Heart left ventricle (tissue), 16 donors: ENCODE data around the gene SLC39A11. TPM values are rescaled to one million over a fixed set of nuclear protein-coding genes. Genes with fewer than 3 reads are reported as not detected.

Source experiments
- ATAC-seq, 4 donors: fragments of 200-7000 bp; cut with Tn5 transposase; one replicate each; pipeline ENCODE4 v1.9.1; 2020 to 2022; ENCODE audit warnings: moderate library complexity in 4 of 4, mild to moderate bottlenecking in 3 of 4, moderate number of reproducible peaks in 1 of 4
- DNase-seq, 5 donors: peaks; one replicate each; pipeline ENCODE4 v3.0.0-alpha.2; 2020
- H3K27ac ChIP-seq, 12 donors: fragments of 200-600 bp; sonication (generic) in 4 of 12; one replicate each; pipeline versions ENCODE4 v1.5.0 to v1.8.0; 2016 to 2022; ENCODE audit warnings: mild to moderate bottlenecking in 2 of 12
- H3K27me3 ChIP-seq, 9 donors: fragments of 200-600 bp; sonication (generic) in 2 of 9; one replicate each; pipeline versions ENCODE4 v1.5.1 to v1.8.0; 2016 to 2022; ENCODE audit warnings: mild to moderate bottlenecking in 3 of 9
- H3K36me3 ChIP-seq, 9 donors: fragments of 200-600 bp; sonication (generic) in 2 of 9; one replicate each; pipeline versions ENCODE4 v1.5.0 to v1.8.0; 2018 to 2022; ENCODE audit warnings: mild to moderate bottlenecking in 2 of 9
- H3K4me1 ChIP-seq, 12 donors: fragments of 200-600 bp; sonication (generic) in 4 of 12; one replicate each; pipeline versions ENCODE4 v1.5.0 to v1.8.0; 2016 to 2022; ENCODE audit warnings: mild to moderate bottlenecking in 3 of 12
- H3K4me3 ChIP-seq, 12 donors: fragments of 200-600 bp; sonication (generic) in 4 of 12; one replicate each; pipeline versions ENCODE4 v1.5.0 to v1.8.0; 2017 to 2022; ENCODE audit warnings: mild to moderate bottlenecking in 9 of 12, moderate library complexity in 4 of 12
- H3K9me3 ChIP-seq, 12 donors: fragments of 200-600 bp; sonication (generic) in 4 of 12; one replicate each; pipeline versions ENCODE4 v1.5.0 to v1.8.0; 2016 to 2022; ENCODE audit warnings: mild to moderate bottlenecking in 1 of 12
- POLR2A ChIP-seq, 2 donors: fragments of 450-650 bp; IDR thresholded peaks; one replicate each; pipeline ENCODE4 v1.6.1; 2017; ENCODE audit warnings: antibody characterized with exemption in 2 of 2, mild to moderate bottlenecking in 2 of 2, moderate library complexity in 2 of 2
- WGBS, 4 donors: extraction: QIAGEN DNeasy Blood & Tissue Kit in 2 of 4; methylation state at CpG; one replicate each; pipeline versions ENCODE4 v1.1.5 to v1.1.7; 2013 to 2018; 5-methylcytosine and 5-hydroxymethylcytosine counted together
- intact Hi-C, 10 donors: fragments of 100-400 bp; cut with DNase I; formaldehyde crosslinking; loops; one replicate each; pipeline versions ENCODE4 v1.11.1 to v1.14.2; 2022
- polyA plus RNA-seq, 2 donors: library from polyadenylated mRNA; stranded (reverse); fragments of 200-250 nt; gene quantifications; one replicate each; pipeline ENCODE4 v1.2.3, GENCODE V29; 2013
- total RNA-seq, 9 donors: library from RNA; depleted of rRNA in 2 of 9; stranded (reverse); fragments of >200 nt in 2 of 9; fragmentation: NEBNext Ultra II Directional in 3 of 9; extraction: Animal tissue kit (Norgen Biotek cat#: 25700) in 3 of 9; gene quantifications; one replicate each; pipeline versions ENCODE4 v1.1.0 to v1.2.4, GENCODE V29; 2016 to 2023
- TF ChIP-seq, protein P1 (sequence below), 12 donors: fragments of 200-600 bp; sonication (generic) in 4 of 12; IDR thresholded peaks; one replicate each; pipeline versions ENCODE4 v1.5.0 to v1.8.0; 2018 to 2022; ENCODE audit warnings: antibody characterized with exemption in 12 of 12, mild to moderate bottlenecking in 5 of 12
- donor health status: ischemic (EF 13 %, LVEDD 7.1; RV severe dilation, severe dysfunction).
- donor health status: healthy with polysubstance abuse.
- donor health status: DM: no; HTN: yes; CAD: no.
- donor health status: DM: no; HTN: no; CAD: no.
- donor health status: ischemic (EF 25% LVEDD 6.9; RV normal size, moderate dysfunction).
- donor health status: ischemic (EF 25% LVEDD 5.7; RV mildly dilated, moderate dysfunction).
- donor health status: healthy.
- donor health status: DM: yes; HTN: yes; CAD: no.
- donor health status: ischemic (EF 35%, LVEDD 5.7; RV mildly dilated, moderate dysfunction).
- donor health status: nonischemic (EF 11% LVEDD 7.7; RV severe dilation, severe dysfunction).
- donor health status: DM: yes; HTN: yes; CAD: no.
- donor health status: PGD.
- donor health status: ischemic (EF 29% LVEDD 5.4; RV normal size, mild dysfunction).
- donor health status: nonischemic (EF 23%, LVEDD 6.1; RV moderate dilation, normal function).

SLC39A11 gene
- total and polyA plus RNA-seq, 11 donors, result 2.5 to 23.3 (median 8.4) TPM

GRCh38 chr17:73088561-73088960, 3.9 kb downstream of the SLC39A11 start:
- 88 to 93% (median 92%) methylated on average over 10 of the region's 10 CpGs for WGBS, 4 donors
- no peaks in the 10 kb centered on the region for H3K27me3 ChIP-seq
- peaks cover 0 to 4% (median 0%) of the 10 kb centered on the region in 12 donors for H3K9me3 ChIP-seq
- no peak overlapping the region for H3K27ac ChIP-seq
- peaks cover 0 to 31% (median 13%) of the 10 kb centered on the region in 12 donors for H3K4me1 ChIP-seq
- intact Hi-C loops, result no loop called here
- DNase-seq (no peak), ATAC-seq (no peak)
- peaks cover 0 to 45% (median 27%) of the 10 kb centered on the region in 9 donors for H3K36me3 ChIP-seq
- TF ChIP-seq, protein P1, sequence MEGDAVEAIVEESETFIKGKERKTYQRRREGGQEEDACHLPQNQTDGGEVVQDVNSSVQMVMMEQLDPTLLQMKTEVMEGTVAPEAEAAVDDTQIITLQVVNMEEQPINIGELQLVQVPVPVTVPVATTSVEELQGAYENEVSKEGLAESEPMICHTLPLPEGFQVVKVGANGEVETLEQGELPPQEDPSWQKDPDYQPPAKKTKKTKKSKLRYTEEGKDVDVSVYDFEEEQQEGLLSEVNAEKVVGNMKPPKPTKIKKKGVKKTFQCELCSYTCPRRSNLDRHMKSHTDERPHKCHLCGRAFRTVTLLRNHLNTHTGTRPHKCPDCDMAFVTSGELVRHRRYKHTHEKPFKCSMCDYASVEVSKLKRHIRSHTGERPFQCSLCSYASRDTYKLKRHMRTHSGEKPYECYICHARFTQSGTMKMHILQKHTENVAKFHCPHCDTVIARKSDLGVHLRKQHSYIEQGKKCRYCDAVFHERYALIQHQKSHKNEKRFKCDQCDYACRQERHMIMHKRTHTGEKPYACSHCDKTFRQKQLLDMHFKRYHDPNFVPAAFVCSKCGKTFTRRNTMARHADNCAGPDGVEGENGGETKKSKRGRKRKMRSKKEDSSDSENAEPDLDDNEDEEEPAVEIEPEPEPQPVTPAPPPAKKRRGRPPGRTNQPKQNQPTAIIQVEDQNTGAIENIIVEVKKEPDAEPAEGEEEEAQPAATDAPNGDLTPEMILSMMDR (IDR thresholded peaks at IDR 0.05), result no peak
- no peak for TF ChIP-seq POLR2A (IDR thresholded peaks at IDR 0.05)
- H3K4me3 ChIP-seq, result no peak overlapping the region

DNA sequence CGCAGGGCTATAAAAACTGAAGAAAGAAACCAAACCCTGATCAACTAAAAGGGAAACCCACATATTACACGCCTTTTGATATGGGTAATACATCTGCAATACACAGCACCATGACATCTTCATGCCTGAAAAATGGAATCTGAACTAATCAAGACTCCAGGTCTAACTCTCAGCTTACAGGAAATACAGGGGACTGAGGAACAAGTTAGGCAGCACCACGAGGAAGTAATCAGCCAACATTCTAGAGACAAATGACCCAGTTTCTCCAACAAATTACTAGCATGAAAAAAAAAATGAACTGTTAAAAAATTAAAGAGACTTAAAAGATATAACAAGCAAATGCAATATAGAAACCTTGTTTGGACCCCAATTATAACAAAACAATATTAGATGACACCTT, 9.1 kb downstream of the SLC39A11 start:
- intact Hi-C loops, result no loop called here
- Histone ChIP-seq H3K9me3 (peaks cover 0 to 10% (median 0%) of the 10 kb centered on the region in 12 donors), H3K27ac (no peak overlapping the region), H3K4me3 (no peak overlapping the region), H3K4me1 (no peaks in the 10 kb centered on the region), H3K27me3 (no peaks in the 10 kb centered on the region), H3K36me3 (peaks cover 0 to 63% (median 32%) of the 10 kb centered on the region in 9 donors)
- DNase-seq (no peak), ATAC-seq (no peak)
- WGBS, 4 donors, result 45 to 61% (median 56%) methylated on average over 3 of the region's 3 CpGs
- TF ChIP-seq, protein P1 (IDR thresholded peaks at IDR 0.05), result no peak
- no peak for TF ChIP-seq POLR2A (IDR thresholded peaks at IDR 0.05)

DNA sequence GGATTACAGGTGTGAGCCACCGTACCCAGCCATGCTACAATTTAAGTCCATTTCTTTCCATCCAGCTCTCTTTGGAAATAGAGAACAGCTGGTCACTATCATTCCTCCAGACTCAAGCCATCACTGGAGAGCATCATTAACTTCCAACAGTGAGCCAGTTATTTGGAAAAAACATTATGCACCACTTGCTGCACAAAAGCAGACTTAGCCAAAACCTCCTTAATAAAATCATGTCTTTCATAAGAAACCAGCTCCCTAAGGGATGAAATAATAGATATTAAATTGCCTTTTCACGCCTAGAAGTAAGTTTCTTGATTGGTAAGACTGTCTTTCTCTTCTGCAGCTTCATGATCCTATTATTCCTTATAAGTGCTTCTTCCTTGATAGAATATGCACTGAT, 17.9 kb downstream of the SLC39A11 start:
- H3K36me3 ChIP-seq, result peaks cover 0 to 17% (median 0%) of the 10 kb centered on the region in 9 donors
- H3K27me3 ChIP-seq, result no peaks in the 10 kb centered on the region
- peaks cover 0 to 25% (median 0%) of the 10 kb centered on the region in 12 donors for H3K4me1 ChIP-seq
- 78 to 82% (median 81%) methylated on average over 2 of the region's 2 CpGs for WGBS, 4 donors
- TF ChIP-seq, protein P1 (IDR thresholded peaks at IDR 0.05), result no peak
- no peak for TF ChIP-seq POLR2A (IDR thresholded peaks at IDR 0.05)
- ATAC-seq (peak in 3 of 4 donors; percentile 41 to 60 (median 46)), DNase-seq (no peak)
- no peaks in the 10 kb centered on the region for H3K9me3 ChIP-seq
- intact Hi-C loops, result no loop called here
- H3K27ac ChIP-seq, result peak overlapping the region in 1 of 12 donors; percentile 46
- no peak overlapping the region for H3K4me3 ChIP-seq

GRCh38 chr17:73072219-73072962, 20.1 kb downstream of the SLC39A11 start:
- peak in 1 of 5 donors; percentile 14 for DNase-seq
- ATAC-seq, result peak in 1 of 4 donors; percentile 46
- TF ChIP-seq, protein P1 (IDR thresholded peaks at IDR 0.05), result no peak
- TF ChIP-seq POLR2A (IDR thresholded peaks at IDR 0.05), result no peak
- Histone ChIP-seq H3K27me3 (no peaks in the 10 kb centered on the region), H3K9me3 (no peaks in the 10 kb centered on the region), H3K4me1 (peaks cover 0 to 46% (median 1%) of the 10 kb centered on the region in 12 donors), H3K4me3 (no peak overlapping the region), H3K36me3 (peaks cover 0 to 9% (median 0%) of the 10 kb centered on the region in 9 donors), H3K27ac (peak overlapping the region in 3 of 12 donors; percentile 14 to 43 (median 17))
- 80 to 86% (median 82%) methylated on average over 14 of the region's 14 CpGs for WGBS, 4 donors
- intact Hi-C loops, result no loop called here
